ENCODE measurements around the gene MRLN. TPM values are rescaled to one million over a fixed set of nuclear protein-coding genes. Genes with fewer than 3 reads are reported as not detected.

Gene MRLN
- total and polyA plus RNA-seq, 2 of the 8 experiments (the other 6 are each of a cell fraction or from before 2014, with no cell fraction given), result 0.21 TPM; not detected in 1

DNA sequence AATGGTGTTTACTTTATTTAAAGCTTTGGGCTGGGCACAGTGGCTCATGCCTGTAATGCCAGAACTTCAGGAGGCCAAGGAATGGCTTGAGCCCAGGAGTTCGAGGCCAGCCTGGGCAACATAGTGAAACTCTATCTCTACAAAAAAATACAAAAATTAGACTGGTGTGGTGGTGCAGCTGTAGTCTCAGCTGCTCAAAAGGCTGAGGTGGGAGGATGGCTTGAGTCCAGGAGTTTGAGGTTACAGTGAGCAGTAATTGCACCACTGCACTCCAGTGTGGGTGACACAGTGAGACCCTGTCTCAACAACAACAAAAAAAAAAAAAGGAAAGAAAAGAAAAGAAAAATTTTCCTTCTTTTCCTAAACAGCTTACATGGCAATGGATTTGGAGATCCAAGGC lies 65.6 kb downstream of the MRLN start:
- no peak overlapping the region for H3K23ac ChIP-seq (ENCODE audit: insufficient read length)
- no peak overlapping the region for H4K8ac ChIP-seq (ENCODE audit: extremely low read depth, insufficient read depth, low read length)
- H3K56ac ChIP-seq (replicated peaks; ENCODE audit: insufficient read length, low read depth, low read length), result no peak overlapping the region
- FAIRE-seq, result no peak
- H3K27ac ChIP-seq (ENCODE audit: low read depth, low read length), result no peak overlapping the region
- H3K4me3 ChIP-seq (ENCODE audit: extremely low read depth in 1 of 4, insufficient read depth in 2 of 4, low read depth in 3 of 4, low read length in 4 of 4), result no peak overlapping the region
- no peak overlapping the region for H4K91ac ChIP-seq (replicated peaks; ENCODE audit: insufficient read length, low read length)
- no peak overlapping the region for H3K18ac ChIP-seq (ENCODE audit: extremely low read depth, low read length)
- H3K4me2 ChIP-seq (ENCODE audit: insufficient read depth in 1 of 2, low read depth in 2 of 2, low read length in 2 of 2), result no peak overlapping the region
- H4K5ac ChIP-seq (ENCODE audit: insufficient read length, low read depth, low read length), result no peak overlapping the region
- no peak overlapping the region for H2AFZ ChIP-seq (ENCODE audit: low read length)
- 100% methylated on average over 1 of the region's 1 CpG; no CpG with 5 or more reads in 1 of the 2 experiments for WGBS, 2 experiments (ENCODE audit: extremely low coverage in 1 of 2, insufficient coverage in 1 of 2, insufficient read length in 1 of 2, insufficient replicate concordance in 2 of 2, low coverage in 1 of 2, low lambda C conversion rate in 2 of 2, missing lambda C conversion rate in 1 of 2)
- H3K4me1 ChIP-seq (replicated peaks in 1 of 4; ENCODE audit: control insufficient read depth in 3 of 4, insufficient read depth in 4 of 4, low read length in 3 of 4), result peaks cover 0 to 2% (median 0%) of the 10 kb centered on the region in 4 experiments; a peak in 2 of 7 replicates
- H4K20me1 ChIP-seq (replicated peaks in 1 of 2; ENCODE audit: control insufficient read depth in 1 of 2, insufficient read depth in 2 of 2, low read length in 2 of 2), result no peaks in the 10 kb centered on the region
- CTCF ChIA-PET (ENCODE audit: partially characterized antibody), result interaction anchor here (0.6 kb wide), 1 partner anchor 321 kb away, joined by 4 read pairs; no protein-coding TSS in a partner anchor
- H2BK20ac ChIP-seq (ENCODE audit: low read length), result no peak overlapping the region
- no peaks in the 10 kb centered on the region for H3K79me1 ChIP-seq (ENCODE audit: low read depth, low read length)
- POLR2A ChIA-PET (ENCODE audit: partially characterized antibody), result no interaction called here
- no peak overlapping the region for H2BK5ac ChIP-seq (ENCODE audit: low read depth, low read length)
- no peak overlapping the region for H3K9ac ChIP-seq (replicated peaks in 1 of 4; ENCODE audit: extremely low read depth in 1 of 4, low read depth in 3 of 4, low read length in 3 of 4)
- no peak overlapping the region for H3K14ac ChIP-seq (ENCODE audit: insufficient read length)
- H3K79me2 ChIP-seq (ENCODE audit: control insufficient read depth in 1 of 2, insufficient read depth in 2 of 2, low read length in 2 of 2), result no peaks in the 10 kb centered on the region
- no peaks in the 10 kb centered on the region for H3K23me2 ChIP-seq (ENCODE audit: low read depth, low read length)
- no peak for DNase-seq (ENCODE audit: low read depth in 1 of 2, low spot score in 2 of 2)
- no peak overlapping the region for H3K4ac ChIP-seq (replicated peaks; ENCODE audit: insufficient read length, low read depth, low read length)
- no peak overlapping the region for H2BK120ac ChIP-seq (replicated peaks; ENCODE audit: low read depth, low read length)
- peaks cover 0 to 12% (median 4%) of the 10 kb centered on the region in 4 experiments; a peak in 3 of 8 replicates for H3K36me3 ChIP-seq (ENCODE audit: control insufficient read depth in 2 of 4, insufficient read depth in 4 of 4, low read length in 3 of 4)
- no peaks in the 10 kb centered on the region for H3K9me3 ChIP-seq (ENCODE audit: insufficient read depth in 2 of 2, low read depth in 1 of 2, low read length in 1 of 2)
- no peaks in the 10 kb centered on the region for H3K27me3 ChIP-seq (replicated peaks in 1 of 4; ENCODE audit: control insufficient read depth in 3 of 4, extremely low read depth in 1 of 4, insufficient read depth in 3 of 4, low read length in 3 of 4)
- no peak overlapping the region for H2BK12ac ChIP-seq (ENCODE audit: low read depth, low read length)
- no peak overlapping the region for H2AK5ac ChIP-seq (ENCODE audit: low read depth, low read length)
- H2BK15ac ChIP-seq (ENCODE audit: low read length), result no peak overlapping the region
- no peak for TF ChIP-seq POLR2A (IDR thresholded peaks at IDR 0.05; ENCODE audit: control extremely low read depth in 1 of 2, low read depth in 2 of 2, low read length in 2 of 2)
- no peak for TF ChIP-seq EP300 (IDR thresholded peaks at IDR 0.05; ENCODE audit: borderline replicate concordance in 1 of 2, low read depth in 2 of 2, low read length in 2 of 2)
- TF ChIP-seq TAF1 (IDR thresholded peaks at IDR 0.05; ENCODE audit: low read depth, low read length), result no peak
- TF ChIP-seq PHF8 (conservative IDR thresholded peaks at IDR 0.05; ENCODE audit: low read depth, low read length), result no peak
- no peak for TF ChIP-seq CHD2 (IDR thresholded peaks at IDR 0.05; ENCODE audit: low read length)
- TF ChIP-seq KDM4A (IDR thresholded peaks at IDR 0.05; ENCODE audit: low read depth, low read length, severe bottlenecking), result no peak
- no peak for TF ChIP-seq YY1 (IDR thresholded peaks at IDR 0.05; ENCODE audit: low read depth, low read length)
- TF ChIP-seq EGR1 (IDR thresholded peaks at IDR 0.05; ENCODE audit: borderline replicate concordance, low read depth, low read length), result no peak
- TF ChIP-seq CREB1 (IDR thresholded peaks at IDR 0.05), result no peak
- no peak for TF ChIP-seq TAF7 (optimal IDR thresholded peaks at IDR 0.05; ENCODE audit: borderline replicate concordance, low read depth, low read length)
- TF ChIP-seq E2F6 (IDR thresholded peaks at IDR 0.05), result no peak
- TF ChIP-seq GTF2F1 (IDR thresholded peaks at IDR 0.05; ENCODE audit: borderline replicate concordance, low read depth, low read length), result no peak
- TF ChIP-seq RXRA (IDR thresholded peaks at IDR 0.05; ENCODE audit: insufficient read depth, low read depth, low read length), result no peak
- TF ChIP-seq RFX5 (IDR thresholded peaks at IDR 0.05; ENCODE audit: borderline replicate concordance, low read depth, low read length), result no peak
- no peak for TF ChIP-seq MAX (IDR thresholded peaks at IDR 0.05)

All from H1 (cell line).